Measurements from ENCODE around the gene EPN2.
"Not testable (repeated sequence)": the region's sequence is repeated elsewhere in the genome, so short reads cannot be mapped to it uniquely, and the experiment has no call there.

EPN2 gene

DNA sequence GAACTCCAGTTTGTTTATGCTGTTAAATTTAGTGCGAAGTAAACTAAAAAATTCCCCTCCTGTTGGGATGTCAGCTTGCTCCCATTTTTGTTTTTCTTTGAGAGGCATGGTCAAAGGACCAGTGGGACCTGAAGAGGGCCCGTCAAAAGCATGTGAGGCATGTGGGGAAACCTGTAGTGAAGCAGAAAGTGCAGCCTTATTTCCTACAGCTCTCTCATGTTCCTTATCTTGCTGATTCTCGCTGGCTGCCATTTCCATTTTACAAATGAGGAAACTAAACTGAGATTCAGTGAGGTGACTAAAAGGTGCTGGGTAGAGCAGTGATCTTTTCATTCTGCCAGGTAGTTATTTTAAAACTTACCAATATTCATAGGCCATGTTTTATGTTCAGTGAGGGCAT is 27.1 kb downstream of the EPN2 start:
- H2AFZ ChIP-seq (ENCODE audit: low read depth, low read length) = no peak overlapping the region
- H3K4me1 ChIP-seq (ENCODE audit: insufficient read depth, low read length) = no peaks in the 10 kb centered on the region
- no peaks in the 10 kb centered on the region for H3K9me3 ChIP-seq (ENCODE audit: low read length)
- no peaks in the 10 kb centered on the region for H3K36me3 ChIP-seq (ENCODE audit: insufficient read depth, low read length)
- H3K4me3 ChIP-seq (ENCODE audit: low read length) = no peak overlapping the region
- no peaks in the 10 kb centered on the region for H3K27me3 ChIP-seq (ENCODE audit: insufficient read depth, low read length)

DNA sequence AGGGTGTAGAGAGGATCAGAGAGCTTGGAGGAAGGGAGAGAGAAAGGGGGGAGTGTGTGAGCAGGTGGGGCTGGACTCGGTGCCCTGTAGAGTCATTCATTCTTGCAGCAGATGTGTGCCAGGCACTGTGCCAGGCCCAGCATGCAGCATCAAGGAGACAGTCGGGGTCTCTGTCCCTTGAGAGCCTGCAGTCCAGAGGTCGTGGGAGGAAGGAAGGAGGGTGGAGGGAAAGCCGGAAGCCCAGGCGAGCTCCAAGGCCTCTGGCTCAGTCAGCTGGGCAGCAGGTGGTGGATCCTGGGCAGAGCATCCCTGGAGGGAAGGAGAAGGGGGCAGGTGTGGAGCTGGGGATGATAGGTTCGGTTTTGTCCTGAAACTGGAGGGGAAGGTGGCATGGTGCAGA is 27.5 kb downstream of the EPN2 start:
- no peaks in the 10 kb centered on the region for H3K9me3 ChIP-seq (ENCODE audit: low read length)

DNA sequence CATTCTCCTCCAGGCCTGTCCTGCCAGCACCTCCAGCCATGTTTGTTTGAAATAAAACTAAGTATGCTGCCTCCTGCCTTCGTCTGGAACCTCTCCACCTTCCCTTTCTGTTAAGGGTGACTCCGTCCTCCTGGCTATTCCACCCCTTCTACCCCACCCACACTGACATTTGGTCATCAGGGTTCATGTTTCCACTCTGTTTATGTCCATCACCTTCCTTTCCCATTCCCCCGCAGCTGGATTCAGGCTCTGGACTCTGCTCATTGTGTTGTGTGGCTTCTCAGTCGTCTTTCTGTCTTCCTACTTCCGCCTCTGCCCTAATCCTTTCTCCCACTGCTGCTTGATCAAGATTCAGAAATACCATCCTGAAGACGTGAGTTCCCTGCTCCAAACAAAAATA is 28.6 kb downstream of the EPN2 start:
- no peak overlapping the region for H2AFZ ChIP-seq (ENCODE audit: low read depth, low read length)
- no peaks in the 10 kb centered on the region for H3K27me3 ChIP-seq (ENCODE audit: insufficient read depth, low read length)
- no peak overlapping the region for H3K4me3 ChIP-seq (ENCODE audit: low read length)
- no peaks in the 10 kb centered on the region for H3K36me3 ChIP-seq (ENCODE audit: insufficient read depth, low read length)
- H3K4me1 ChIP-seq (ENCODE audit: insufficient read depth, low read length) = no peaks in the 10 kb centered on the region
- no peaks in the 10 kb centered on the region for H3K9me3 ChIP-seq (ENCODE audit: low read length)

More for the DNA sequence above, 27.5 kb downstream of the EPN2 start:
- Histone ChIP-seq H2AFZ (ENCODE audit: low read depth, low read length) (no peak overlapping the region), H3K27me3 (ENCODE audit: insufficient read depth, low read length) (no peaks in the 10 kb centered on the region), H3K4me1 (ENCODE audit: insufficient read depth, low read length) (no peaks in the 10 kb centered on the region), H3K4me3 (ENCODE audit: low read length) (no peak overlapping the region), H3K36me3 (ENCODE audit: insufficient read depth, low read length) (no peaks in the 10 kb centered on the region)

DNA sequence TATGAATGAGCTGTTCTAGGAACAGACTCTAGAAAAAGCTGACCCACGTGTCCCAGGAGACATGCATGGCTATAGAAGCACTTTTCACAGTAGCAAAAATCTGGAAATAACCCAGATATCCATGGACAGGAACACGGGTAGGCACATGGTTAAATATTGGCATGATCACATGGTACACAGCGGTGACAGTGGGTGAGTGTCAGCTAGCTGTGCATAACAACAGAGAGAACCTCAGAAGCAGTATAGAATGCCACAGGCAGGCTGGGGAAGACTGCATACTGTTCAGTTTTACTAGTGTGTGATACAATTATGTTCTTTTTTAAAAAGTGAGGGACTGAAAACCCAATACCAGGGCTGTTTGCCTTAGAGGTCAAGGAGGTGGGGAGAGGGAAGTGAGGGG is 31.4 kb downstream of the EPN2 start:
- H3K36me3 ChIP-seq (ENCODE audit: insufficient read depth, low read length) = no peaks in the 10 kb centered on the region
- no peak overlapping the region for H3K4me3 ChIP-seq (ENCODE audit: low read length)
- H2AFZ ChIP-seq (ENCODE audit: low read depth, low read length) = no peak overlapping the region

DNA sequence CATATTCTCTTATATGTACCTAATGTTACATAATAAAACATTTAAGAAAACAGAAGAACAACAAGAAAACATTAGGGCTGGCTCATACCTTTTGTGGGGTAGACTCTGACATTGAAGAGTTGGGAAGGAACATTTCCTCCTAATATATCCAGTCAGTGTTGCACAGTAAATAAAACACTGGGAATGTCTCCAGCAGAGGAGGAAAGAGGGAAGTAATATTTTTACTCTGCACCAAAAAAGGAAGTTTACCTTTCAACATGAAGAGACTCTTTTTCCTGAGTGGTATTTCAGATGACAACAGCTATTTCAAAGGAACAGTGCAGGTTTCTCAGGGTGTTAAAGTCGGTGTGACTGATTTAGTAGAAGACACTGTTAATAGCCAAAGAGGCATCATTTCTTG is 31.9 kb downstream of the EPN2 start:
- no peaks in the 10 kb centered on the region for H3K4me1 ChIP-seq (ENCODE audit: insufficient read depth, low read length)
- H3K36me3 ChIP-seq (ENCODE audit: insufficient read depth, low read length) = no peaks in the 10 kb centered on the region
- no peak overlapping the region for H3K4me3 ChIP-seq (ENCODE audit: low read length)
- H2AFZ ChIP-seq (ENCODE audit: low read depth, low read length) = no peak overlapping the region
- H3K9me3 ChIP-seq (ENCODE audit: low read length) = no peaks in the 10 kb centered on the region
- H3K27me3 ChIP-seq (ENCODE audit: insufficient read depth, low read length) = no peaks in the 10 kb centered on the region

More for the DNA sequence above, 31.4 kb downstream of the EPN2 start:
- H3K9me3 ChIP-seq (ENCODE audit: low read length) = no peaks in the 10 kb centered on the region
- no peaks in the 10 kb centered on the region for H3K27me3 ChIP-seq (ENCODE audit: insufficient read depth, low read length)
- H3K4me1 ChIP-seq (ENCODE audit: insufficient read depth, low read length) = no peaks in the 10 kb centered on the region

DNA sequence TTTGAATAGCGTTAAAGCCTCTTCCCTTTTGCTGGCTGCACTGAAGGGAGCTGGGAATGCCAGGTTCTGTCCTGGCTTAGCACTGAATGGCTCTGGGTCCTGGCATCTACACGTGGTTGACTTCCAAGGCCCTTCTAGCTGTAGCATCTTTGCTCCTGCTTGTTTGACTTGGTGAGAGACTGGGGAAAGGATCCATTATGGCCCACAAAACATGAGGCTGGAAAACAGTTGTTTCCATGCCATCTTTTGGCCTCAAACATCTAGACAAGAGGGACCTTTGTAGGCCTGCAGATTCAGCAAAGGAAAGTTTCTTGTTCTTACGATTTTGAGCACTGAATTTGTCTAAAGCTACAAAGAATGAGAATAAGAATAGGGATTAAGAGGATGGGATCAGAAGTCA is 32.5 kb downstream of the EPN2 start:
- Histone ChIP-seq H3K4me3 (ENCODE audit: low read length) (no peak overlapping the region), H3K36me3 (ENCODE audit: insufficient read depth, low read length) (no peaks in the 10 kb centered on the region), H2AFZ (ENCODE audit: low read depth, low read length) (no peak overlapping the region), H3K9me3 (ENCODE audit: low read length) (no peaks in the 10 kb centered on the region), H3K27me3 (ENCODE audit: insufficient read depth, low read length) (no peaks in the 10 kb centered on the region), H3K4me1 (ENCODE audit: insufficient read depth, low read length) (no peaks in the 10 kb centered on the region)

DNA sequence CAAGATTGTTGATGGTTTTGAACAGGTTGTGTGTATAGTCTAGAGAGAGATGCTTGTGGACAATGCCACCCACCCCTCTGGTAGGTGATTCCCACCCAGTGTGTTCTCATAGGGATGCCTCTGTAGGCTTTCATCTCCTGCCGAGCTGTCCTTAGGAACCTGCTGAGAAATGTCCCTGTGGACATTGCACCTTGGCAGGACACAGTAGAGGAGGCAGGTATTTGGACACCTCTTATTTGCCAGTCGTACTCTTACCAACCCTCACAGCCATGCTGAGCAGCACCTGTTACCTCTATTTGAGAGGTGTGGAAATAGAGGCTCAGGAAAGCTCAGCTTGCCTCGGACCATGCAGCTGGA is 33.2 kb downstream of the EPN2 start:
- Histone ChIP-seq H3K9me3 (ENCODE audit: low read length) (no peaks in the 10 kb centered on the region), H2AFZ (ENCODE audit: low read depth, low read length) (no peak overlapping the region), H3K36me3 (ENCODE audit: insufficient read depth, low read length) (no peaks in the 10 kb centered on the region), H3K27me3 (ENCODE audit: insufficient read depth, low read length) (no peaks in the 10 kb centered on the region), H3K4me3 (ENCODE audit: low read length) (no peak overlapping the region), H3K4me1 (ENCODE audit: insufficient read depth, low read length) (no peaks in the 10 kb centered on the region)

DNA sequence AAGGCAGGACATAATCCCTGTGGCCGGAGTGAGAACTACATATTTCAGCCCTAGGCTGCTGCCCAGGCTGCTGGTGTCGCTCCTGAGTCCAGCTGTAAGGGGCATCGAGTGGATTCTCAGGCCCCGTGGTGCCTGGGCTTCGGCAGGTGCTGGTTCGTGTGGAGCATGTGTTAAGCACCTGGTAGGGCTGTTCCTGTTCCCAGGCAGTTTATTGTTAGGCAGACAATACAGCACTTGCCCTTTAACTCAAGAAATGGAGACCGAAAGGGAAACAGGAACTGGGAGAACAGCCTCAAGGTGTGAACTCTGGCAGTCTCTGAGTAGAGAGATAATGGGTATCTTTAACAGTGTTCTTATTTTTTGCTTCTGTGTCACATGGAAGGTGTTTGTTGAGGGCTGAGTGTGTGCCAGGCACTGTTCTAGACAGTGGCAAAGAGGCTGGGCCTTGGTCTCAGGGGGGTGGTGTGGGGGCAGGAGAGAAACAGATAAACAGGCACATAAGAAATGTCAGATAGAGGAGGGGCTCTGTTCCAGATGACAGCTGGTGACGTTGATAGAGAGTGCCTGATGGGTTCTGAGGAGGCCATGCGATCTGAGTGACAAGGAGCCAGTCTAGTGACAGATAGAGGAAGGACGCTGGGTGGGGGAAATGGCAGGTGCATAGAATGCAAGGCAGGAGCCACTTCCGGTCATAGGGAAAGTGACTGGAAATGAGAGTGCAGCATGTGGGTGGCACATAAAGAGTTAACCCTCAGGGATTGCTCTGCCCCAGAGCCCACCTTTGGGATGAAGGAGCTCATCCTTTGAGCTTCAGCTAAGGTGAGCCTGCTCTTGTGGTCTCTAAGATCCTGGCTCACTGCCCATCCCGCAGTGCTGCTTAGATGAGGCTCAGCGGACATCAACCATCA is 33.8 kb downstream of the EPN2 start:
- H3K4me1 ChIP-seq (ENCODE audit: insufficient read depth, low read length) = no peaks in the 10 kb centered on the region
- H3K27me3 ChIP-seq (ENCODE audit: insufficient read depth, low read length) = no peaks in the 10 kb centered on the region
- no peaks in the 10 kb centered on the region for H3K9me3 ChIP-seq (ENCODE audit: low read length)
- no peaks in the 10 kb centered on the region for H3K36me3 ChIP-seq (ENCODE audit: insufficient read depth, low read length)
- H2AFZ ChIP-seq (ENCODE audit: low read depth, low read length) = no peak overlapping the region
- no peak overlapping the region for H3K4me3 ChIP-seq (ENCODE audit: low read length)

DNA sequence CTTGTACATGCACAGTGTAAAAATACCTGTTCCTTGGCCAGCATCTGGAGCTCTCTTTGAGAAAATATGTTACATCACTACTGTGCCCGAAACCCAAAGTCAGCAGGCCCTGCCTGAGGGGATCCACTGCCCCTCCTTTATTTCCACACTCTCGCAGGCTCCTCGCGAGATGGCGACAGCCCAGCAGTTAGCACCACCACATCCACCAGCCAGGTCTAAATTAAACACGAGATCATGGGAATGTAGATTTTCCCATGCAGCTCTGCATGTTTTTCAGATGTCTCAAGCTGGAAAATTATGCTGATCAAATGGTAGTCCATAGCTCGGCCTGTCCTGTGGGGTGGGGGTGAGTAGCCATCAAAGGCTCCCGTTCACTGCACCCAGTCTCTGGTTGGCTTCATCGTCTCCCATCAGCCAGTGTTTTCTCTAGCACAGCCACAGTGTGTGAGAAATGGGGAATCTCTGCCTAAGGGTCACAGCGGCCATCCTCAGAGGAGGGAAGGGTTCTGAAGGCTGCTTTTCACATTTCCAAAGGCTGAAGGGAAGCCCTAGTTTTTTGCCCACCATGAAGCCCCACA is 34.7 kb downstream of the EPN2 start:
- H3K36me3 ChIP-seq (ENCODE audit: insufficient read depth, low read length) = peaks cover 2% of the 10 kb centered on the region
- no peak overlapping the region for H3K4me3 ChIP-seq (ENCODE audit: low read length)
- no peak overlapping the region for H2AFZ ChIP-seq (ENCODE audit: low read depth, low read length)
- H3K4me1 ChIP-seq (ENCODE audit: insufficient read depth, low read length) = no peaks in the 10 kb centered on the region
- H3K9me3 ChIP-seq (ENCODE audit: low read length) = no peaks in the 10 kb centered on the region
- H3K27me3 ChIP-seq (ENCODE audit: insufficient read depth, low read length) = no peaks in the 10 kb centered on the region

DNA sequence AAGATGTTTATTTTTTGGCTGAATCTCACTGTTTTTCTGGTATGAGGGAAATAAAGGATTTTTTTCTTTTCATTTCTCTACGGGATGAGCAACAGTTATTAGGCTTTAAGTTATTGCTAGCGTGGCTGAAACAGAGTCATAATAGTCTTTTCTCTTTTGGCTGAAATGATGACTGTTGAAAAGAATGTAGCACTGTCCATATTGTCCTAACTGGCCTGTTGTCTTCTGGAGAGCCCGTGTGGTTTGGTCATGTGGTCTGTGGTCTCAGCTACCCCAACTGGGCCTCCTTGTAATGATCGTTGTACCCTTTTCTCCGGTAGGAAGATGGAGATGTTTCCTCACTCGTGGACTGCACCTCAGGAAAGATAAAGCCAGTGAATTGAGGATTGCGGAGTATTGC is 36.6 kb downstream of the EPN2 start:
- Histone ChIP-seq H3K4me1 (ENCODE audit: insufficient read depth, low read length) (no peaks in the 10 kb centered on the region), H3K36me3 (ENCODE audit: insufficient read depth, low read length) (peaks cover 3% of the 10 kb centered on the region), H3K9me3 (ENCODE audit: low read length) (no peaks in the 10 kb centered on the region), H3K27me3 (ENCODE audit: insufficient read depth, low read length) (no peaks in the 10 kb centered on the region), H3K4me3 (ENCODE audit: low read length) (no peak overlapping the region), H2AFZ (ENCODE audit: low read depth, low read length) (no peak overlapping the region)

DNA sequence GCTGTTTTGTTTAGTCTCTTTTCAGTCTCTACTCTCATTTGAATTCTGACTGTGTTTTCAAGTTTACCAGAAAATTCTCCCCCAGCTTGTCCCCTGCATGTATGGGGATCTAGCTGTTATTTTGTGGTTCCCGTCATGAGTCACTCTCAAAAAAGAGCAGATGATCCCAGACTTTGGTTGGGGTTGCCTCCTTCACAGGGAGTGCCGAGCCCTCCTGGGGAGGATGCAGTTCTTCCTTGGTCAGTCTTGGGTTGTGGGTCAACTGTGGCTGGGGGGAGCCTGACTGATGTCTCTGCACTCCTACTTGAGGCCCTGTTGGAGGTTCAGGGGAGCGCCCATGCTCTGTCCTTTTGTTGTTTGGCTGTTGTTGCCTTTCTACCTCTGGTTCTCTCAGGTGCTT is 37.7 kb downstream of the EPN2 start:
- H3K4me3 ChIP-seq (ENCODE audit: low read length) = no peak overlapping the region
- no peaks in the 10 kb centered on the region for H3K4me1 ChIP-seq (ENCODE audit: insufficient read depth, low read length)
- no peaks in the 10 kb centered on the region for H3K27me3 ChIP-seq (ENCODE audit: insufficient read depth, low read length)
- peaks cover 3% of the 10 kb centered on the region for H3K36me3 ChIP-seq (ENCODE audit: insufficient read depth, low read length)
- H2AFZ ChIP-seq (ENCODE audit: low read depth, low read length) = no peak overlapping the region
- H3K9me3 ChIP-seq (ENCODE audit: low read length) = no peaks in the 10 kb centered on the region

DNA sequence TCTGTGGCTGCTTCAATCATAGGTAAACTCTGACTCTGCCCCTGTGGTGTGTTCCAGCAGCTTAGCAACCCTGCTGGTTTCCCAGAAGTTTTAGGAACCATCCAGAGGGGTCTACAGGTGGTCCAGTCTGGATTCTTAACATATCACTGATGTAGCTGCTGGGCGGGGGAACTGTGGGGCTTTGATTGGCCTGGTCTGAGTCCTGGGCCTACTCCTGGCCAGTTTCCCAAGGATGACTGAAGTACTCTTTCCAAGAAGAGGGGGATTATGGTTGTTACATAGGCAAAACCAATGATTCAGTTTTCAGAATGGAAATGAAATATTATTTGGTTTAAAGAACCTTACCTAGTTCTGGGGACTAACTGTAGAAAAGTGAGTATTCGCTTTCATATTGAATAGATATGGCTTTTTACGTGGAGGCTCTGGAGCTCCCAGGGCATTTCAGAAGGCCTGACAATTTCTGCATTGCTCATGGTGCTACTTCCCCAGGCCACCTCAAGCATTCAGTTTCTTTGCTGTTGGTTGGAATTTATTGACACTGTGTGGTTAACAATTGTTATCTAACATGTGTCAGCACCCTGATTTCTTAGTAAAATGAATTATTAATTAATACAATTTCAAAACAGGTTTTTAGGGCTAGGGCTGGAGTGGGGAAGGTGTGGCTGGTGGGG is 38.4 kb downstream of the EPN2 start:
- Histone ChIP-seq H3K27me3 (ENCODE audit: insufficient read depth, low read length) (no peaks in the 10 kb centered on the region), H3K4me1 (ENCODE audit: insufficient read depth, low read length) (no peaks in the 10 kb centered on the region), H2AFZ (ENCODE audit: low read depth, low read length) (no peak overlapping the region), H3K9me3 (ENCODE audit: low read length) (no peaks in the 10 kb centered on the region), H3K4me3 (ENCODE audit: low read length) (no peak overlapping the region), H3K36me3 (ENCODE audit: insufficient read depth, low read length) (peaks cover 3% of the 10 kb centered on the region)

DNA sequence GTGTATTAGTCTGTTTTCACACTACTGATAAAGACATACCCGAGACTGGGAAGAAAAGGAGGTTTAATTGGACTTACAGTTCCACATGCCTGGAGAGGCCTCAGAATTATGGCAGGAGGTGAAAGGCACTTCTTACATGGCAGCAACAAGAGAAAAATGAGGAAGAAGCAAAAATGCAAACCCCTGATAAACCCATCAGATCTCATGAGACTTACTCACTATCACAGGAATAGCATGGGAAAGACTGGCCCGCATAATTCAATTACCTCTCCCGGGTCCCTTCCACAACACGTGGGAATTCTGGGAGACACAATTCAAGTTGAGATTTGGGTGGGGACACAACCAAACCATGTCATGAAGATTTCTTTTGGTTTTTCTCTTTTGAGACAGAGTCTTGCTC is 41.1 kb downstream of the EPN2 start:
- H3K9me3 ChIP-seq (ENCODE audit: low read length); H3K4me1 ChIP-seq (ENCODE audit: insufficient read depth, low read length): not testable (repeated sequence)

More for the DNA sequence above, 41.1 kb downstream of the EPN2 start:
- H2AFZ ChIP-seq (ENCODE audit: low read depth, low read length); H3K4me3 ChIP-seq (ENCODE audit: low read length); H3K27me3 ChIP-seq (ENCODE audit: insufficient read depth, low read length): not testable (repeated sequence)
- peaks cover 12% of the 10 kb centered on the region for H3K36me3 ChIP-seq (ENCODE audit: insufficient read depth, low read length)

All from neuron (in vitro differentiated cells).